HepG2 (cell line): Measurements from ENCODE around the gene NDUFS1. TPM values are rescaled to one million over a fixed set of nuclear protein-coding genes. Genes with fewer than 3 reads are reported as not detected.

Experiments used
- AKAP8 ChIP-seq: sonication (generic); formaldehyde crosslinking; IDR thresholded peaks from 2 replicates; pipeline ENCODE4 v1.5.1; 2020; ENCODE audit warnings: mild to moderate bottlenecking, missing genetic modification reagents
- ARNTL ChIP-seq: sonication (generic); formaldehyde crosslinking; IDR thresholded peaks from 2 replicates; pipeline ENCODE4 v1.4.0; 2020; ENCODE audit warnings: mild to moderate bottlenecking, missing genetic modification reagents
- DNMT3B ChIP-seq: conservative IDR thresholded peaks from 2 replicates; pipeline ENCODE4 v1.6.1; 2016; ENCODE audit warnings: missing biosample characterization, control low read depth
- ELF1 ChIP-seq: sonication (generic); formaldehyde crosslinking; IDR thresholded peaks from 2 replicates; pipeline ENCODE4 v1.4.0; 2020; ENCODE audit warnings: missing genetic modification reagents
- GATA4 ChIP-seq: sonication (generic); IDR thresholded peaks from 2 replicates; pipeline ENCODE4 v1.6.1; 2016; ENCODE audit warnings: antibody characterized with exemption, low read depth, borderline replicate concordance
- GFI1 ChIP-seq: sonication (generic); formaldehyde crosslinking; IDR thresholded peaks from 2 replicates; pipeline ENCODE4 v1.5.0; 2020; ENCODE audit warnings: missing genetic modification reagents, mild to moderate bottlenecking, borderline replicate concordance
- HDAC6 ChIP-seq: fragments of 200-600 bp; sonication (generic); IDR thresholded peaks from 2 replicates; pipeline ENCODE4 v1.7.0; 2017; ENCODE audit warnings: mild to moderate bottlenecking, antibody characterized with exemption, low read length, low read depth
- KLF11 ChIP-seq: IDR thresholded peaks from 2 replicates; pipeline ENCODE4 v1.6.1; 2016; ENCODE audit warnings: missing compliant biosample characterization
- KMT2A ChIP-seq: sonication (generic); formaldehyde crosslinking; IDR thresholded peaks from 2 replicates; pipeline ENCODE4 v1.4.0; 2020; ENCODE audit warnings: missing genetic modification reagents
- MTA3 ChIP-seq: sonication (generic); formaldehyde crosslinking; IDR thresholded peaks from 2 replicates; pipeline ENCODE4 v1.4.0; 2020; ENCODE audit warnings: missing genetic modification reagents
- RELA ChIP-seq: sonication (generic); formaldehyde crosslinking; IDR thresholded peaks from 2 replicates; pipeline ENCODE4 v1.4.0; 2020; ENCODE audit warnings: missing genetic modification reagents
- SALL2 ChIP-seq: sonication (generic); formaldehyde crosslinking; IDR thresholded peaks from 2 replicates; pipeline ENCODE4 v1.8.1; 2023; ENCODE audit warnings: mild to moderate bottlenecking, missing genetic modification reagents, inconsistent platforms
- THYN1 ChIP-seq: sonication (generic); formaldehyde crosslinking; IDR thresholded peaks from 2 replicates; pipeline ENCODE4 v1.8.1; 2023; ENCODE audit warnings: low read depth, mild to moderate bottlenecking, moderate library complexity, missing genetic modification reagents, borderline replicate concordance
- ZNF614 ChIP-seq: IDR thresholded peaks from 2 replicates; pipeline ENCODE4 v1.6.1; 2018; ENCODE audit warnings: missing biosample characterization, missing genetic modification reagents, inconsistent platforms, borderline replicate concordance
- ZNF652 ChIP-seq: IDR thresholded peaks from 2 replicates; pipeline ENCODE4 v1.6.1; 2016; ENCODE audit warnings: low read depth, borderline replicate concordance
- polyA plus RNA-seq, 8 experiments: library from polyadenylated mRNA; depleted of rRNA in 3 of 8; stranded (reverse) in 7 of 8; unstranded in 1 of 8; fragments of >200 nt; fragmentation: Illumina TruSeq in 4 of 8; extraction: Trizol in 4 of 8; gene quantifications; 2 replicates each; pipeline versions ENCODE4 v1.2.1 to v1.2.3, GENCODE V29; 2011 to 2016; ENCODE audit warnings: low read depth in 4 of 8, missing spikeins in 1 of 8, mixed read lengths in 1 of 8; ENCODE audit not compliant: insufficient read depth in 1 of 8
- total RNA-seq, 5 experiments: library from RNA; depleted of rRNA; stranded (reverse); fragments of >200 nt; fragmentation: Illumina TruSeq; extraction: Trizol; gene quantifications; 2 replicates each; pipeline ENCODE4 v1.2.3, GENCODE V29; 2016; ENCODE audit warnings: low read depth in 1 of 5
- TF ChIP-seq, protein P1 (sequence below): conservative IDR thresholded peaks from 2 replicates; pipeline ENCODE4 v1.6.1; 2018; ENCODE audit warnings: missing genetic modification reagents
- TF ChIP-seq, protein P2 (sequence below): sonication (generic); formaldehyde crosslinking; IDR thresholded peaks from 2 replicates; pipeline ENCODE4 v1.8.1; 2023; ENCODE audit warnings: mild to moderate bottlenecking, missing genetic modification reagents
- TF ChIP-seq, protein P3 (sequence below), 2 experiments: sonication (generic) in 1 of 2; formaldehyde crosslinking in 1 of 2; IDR thresholded peaks; 2 replicates each; pipeline versions ENCODE4 v1.4.0 to v1.6.1; 2016 to 2020; ENCODE audit warnings: borderline replicate concordance in 1 of 2, low read depth in 1 of 2, mild to moderate bottlenecking in 1 of 2, missing genetic modification reagents in 1 of 2
- TF ChIP-seq, protein P4 (sequence below): sonication (generic); formaldehyde crosslinking; IDR thresholded peaks from 2 replicates; pipeline ENCODE4 v1.4.0; 2020; ENCODE audit warnings: missing genetic modification reagents, borderline replicate concordance

NDUFS1 gene
- total and polyA plus RNA-seq, 2 of the 13 experiments (the other 11 are each of a cell fraction or from before 2014, with no cell fraction given): 139 to 242 TPM

DNA sequence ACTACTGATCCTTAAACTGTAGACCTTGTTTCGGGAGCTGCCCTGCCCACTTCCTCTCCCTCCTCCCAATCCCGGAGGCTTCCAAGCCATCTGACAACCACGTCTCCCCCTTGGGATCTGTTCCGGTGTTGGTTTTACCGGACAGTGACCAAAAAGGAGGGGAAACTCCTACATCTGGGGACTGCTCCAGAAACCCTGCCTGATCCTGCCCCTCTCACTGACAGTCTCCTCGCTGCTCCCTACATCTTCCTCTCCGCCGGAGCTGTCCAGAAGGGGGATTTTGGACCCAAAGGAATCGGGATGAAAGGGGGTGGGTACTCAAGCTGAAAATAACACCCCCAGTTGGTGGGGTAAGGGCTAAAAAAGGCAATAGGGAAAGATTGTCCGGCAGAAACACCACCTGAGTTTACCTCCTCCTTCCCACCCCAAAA is 74.8 kb downstream of the NDUFS1 start (continued):
- TF ChIP-seq, protein P1, sequence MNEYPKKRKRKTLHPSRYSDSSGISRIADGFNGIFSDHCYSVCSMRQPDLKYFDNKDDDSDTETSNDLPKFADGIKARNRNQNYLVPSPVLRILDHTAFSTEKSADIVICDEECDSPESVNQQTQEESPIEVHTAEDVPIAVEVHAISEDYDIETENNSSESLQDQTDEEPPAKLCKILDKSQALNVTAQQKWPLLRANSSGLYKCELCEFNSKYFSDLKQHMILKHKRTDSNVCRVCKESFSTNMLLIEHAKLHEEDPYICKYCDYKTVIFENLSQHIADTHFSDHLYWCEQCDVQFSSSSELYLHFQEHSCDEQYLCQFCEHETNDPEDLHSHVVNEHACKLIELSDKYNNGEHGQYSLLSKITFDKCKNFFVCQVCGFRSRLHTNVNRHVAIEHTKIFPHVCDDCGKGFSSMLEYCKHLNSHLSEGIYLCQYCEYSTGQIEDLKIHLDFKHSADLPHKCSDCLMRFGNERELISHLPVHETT (CRISPR knock-in tag): peak; percentile 23; the same call in 1 of the 2 replicates
- TF ChIP-seq ZNF614 (CRISPR knock-in tag) (no peak; the same call in 1 of the 2 replicates), SALL2 (CRISPR knock-in tag) (0 out of 2 replicates have a peak, but pooled peaks have one; percentile 11), THYN1 (no peak), DNMT3B (CRISPR knock-in tag) (0 out of 2 replicates have a peak, but pooled peaks have one; percentile 9), ARNTL (CRISPR knock-in tag) (peak; percentile 31; the same call in 1 of the 2 replicates), ZNF652 (CRISPR knock-in tag) (0 out of 2 replicates have a peak, but pooled peaks have one; percentile 17), HDAC6 (no peak), AKAP8 (no peak), KLF11 (CRISPR knock-in tag) (no peak), RELA (CRISPR knock-in tag) (no peak), KMT2A (peak; percentile 83), GFI1 (CRISPR knock-in tag) (0 out of 2 replicates have a peak, but pooled peaks have one; percentile 15), ELF1 (peak; percentile 57; the same call in 1 of the 2 replicates), GATA4 (peak; percentile 61; the same call in 1 of the 2 replicates), MTA3 (no peak)
- TF ChIP-seq, protein P2, sequence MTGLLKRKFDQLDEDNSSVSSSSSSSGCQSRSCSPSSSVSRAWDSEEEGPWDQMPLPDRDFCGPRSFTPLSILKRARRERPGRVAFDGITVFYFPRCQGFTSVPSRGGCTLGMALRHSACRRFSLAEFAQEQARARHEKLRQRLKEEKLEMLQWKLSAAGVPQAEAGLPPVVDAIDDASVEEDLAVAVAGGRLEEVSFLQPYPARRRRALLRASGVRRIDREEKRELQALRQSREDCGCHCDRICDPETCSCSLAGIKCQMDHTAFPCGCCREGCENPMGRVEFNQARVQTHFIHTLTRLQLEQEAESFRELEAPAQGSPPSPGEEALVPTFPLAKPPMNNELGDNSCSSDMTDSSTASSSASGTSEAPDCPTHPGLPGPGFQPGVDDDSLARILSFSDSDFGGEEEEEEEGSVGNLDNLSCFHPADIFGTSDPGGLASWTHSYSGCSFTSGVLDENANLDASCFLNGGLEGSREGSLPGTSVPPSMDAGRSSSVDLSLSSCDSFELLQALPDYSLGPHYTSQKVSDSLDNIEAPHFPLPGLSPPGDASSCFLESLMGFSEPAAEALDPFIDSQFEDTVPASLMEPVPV (CRISPR knock-in tag): peak; percentile 19; the same call in 1 of the 2 replicates
- TF ChIP-seq, protein P3, sequence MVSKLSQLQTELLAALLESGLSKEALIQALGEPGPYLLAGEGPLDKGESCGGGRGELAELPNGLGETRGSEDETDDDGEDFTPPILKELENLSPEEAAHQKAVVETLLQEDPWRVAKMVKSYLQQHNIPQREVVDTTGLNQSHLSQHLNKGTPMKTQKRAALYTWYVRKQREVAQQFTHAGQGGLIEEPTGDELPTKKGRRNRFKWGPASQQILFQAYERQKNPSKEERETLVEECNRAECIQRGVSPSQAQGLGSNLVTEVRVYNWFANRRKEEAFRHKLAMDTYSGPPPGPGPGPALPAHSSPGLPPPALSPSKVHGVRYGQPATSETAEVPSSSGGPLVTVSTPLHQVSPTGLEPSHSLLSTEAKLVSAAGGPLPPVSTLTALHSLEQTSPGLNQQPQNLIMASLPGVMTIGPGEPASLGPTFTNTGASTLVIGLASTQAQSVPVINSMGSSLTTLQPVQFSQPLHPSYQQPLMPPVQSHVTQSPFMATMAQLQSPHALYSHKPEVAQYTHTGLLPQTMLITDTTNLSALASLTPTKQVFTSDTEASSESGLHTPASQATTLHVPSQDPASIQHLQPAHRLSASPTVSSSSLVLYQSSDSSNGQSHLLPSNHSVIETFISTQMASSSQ (IDR thresholded peaks at IDR 0.05; ENCODE audit: low read depth): no peak
- TF ChIP-seq, protein P3 (CRISPR knock-in tag; IDR thresholded peaks at IDR 0.05; ENCODE audit: borderline replicate concordance): peak; percentile 45; the same call in 1 of the 2 replicates
- TF ChIP-seq, protein P4, sequence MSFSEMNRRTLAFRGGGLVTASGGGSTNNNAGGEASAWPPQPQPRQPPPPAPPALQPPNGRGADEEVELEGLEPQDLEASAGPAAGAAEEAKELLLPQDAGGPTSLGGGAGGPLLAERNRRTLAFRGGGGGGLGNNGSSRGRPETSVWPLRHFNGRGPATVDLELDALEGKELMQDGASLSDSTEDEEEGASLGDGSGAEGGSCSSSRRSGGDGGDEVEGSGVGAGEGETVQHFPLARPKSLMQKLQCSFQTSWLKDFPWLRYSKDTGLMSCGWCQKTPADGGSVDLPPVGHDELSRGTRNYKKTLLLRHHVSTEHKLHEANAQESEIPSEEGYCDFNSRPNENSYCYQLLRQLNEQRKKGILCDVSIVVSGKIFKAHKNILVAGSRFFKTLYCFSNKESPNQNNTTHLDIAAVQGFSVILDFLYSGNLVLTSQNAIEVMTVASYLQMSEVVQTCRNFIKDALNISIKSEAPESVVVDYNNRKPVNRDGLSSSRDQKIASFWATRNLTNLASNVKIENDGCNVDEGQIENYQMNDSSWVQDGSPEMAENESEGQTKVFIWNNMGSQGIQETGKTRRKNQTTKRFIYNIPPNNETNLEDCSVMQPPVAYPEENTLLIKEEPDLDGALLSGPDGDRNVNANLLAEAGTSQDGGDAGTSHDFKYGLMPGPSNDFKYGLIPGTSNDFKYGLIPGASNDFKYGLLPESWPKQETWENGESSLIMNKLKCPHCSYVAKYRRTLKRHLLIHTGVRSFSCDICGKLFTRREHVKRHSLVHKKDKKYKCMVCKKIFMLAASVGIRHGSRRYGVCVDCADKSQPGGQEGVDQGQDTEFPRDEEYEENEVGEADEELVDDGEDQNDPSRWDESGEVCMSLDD: no peak
